OCI-LY1 (cell line): ENCODE data around the gene CYGB.

Experiments
- EZH2 ChIP-seq: fragments of 200-600 bp; sonication (generic), shearing (Covaris generic); IDR thresholded peaks from 2 replicates; pipeline ENCODE4 v1.8.0; 2017; ENCODE audit warnings: borderline replicate concordance, mixed run types, mild to moderate bottlenecking, antibody characterized with exemption, low read length, moderate library complexity, mixed read lengths
- TF ChIP-seq, protein P1 (sequence below): fragments of 200-600 bp; sonication (generic), shearing (Covaris generic); IDR thresholded peaks from 2 replicates; pipeline ENCODE4 v1.5.1; 2017; ENCODE audit warnings: mild to moderate bottlenecking, antibody characterized with exemption, low read length, moderate library complexity, mixed read lengths

- TF ChIP-seq, protein P1, sequence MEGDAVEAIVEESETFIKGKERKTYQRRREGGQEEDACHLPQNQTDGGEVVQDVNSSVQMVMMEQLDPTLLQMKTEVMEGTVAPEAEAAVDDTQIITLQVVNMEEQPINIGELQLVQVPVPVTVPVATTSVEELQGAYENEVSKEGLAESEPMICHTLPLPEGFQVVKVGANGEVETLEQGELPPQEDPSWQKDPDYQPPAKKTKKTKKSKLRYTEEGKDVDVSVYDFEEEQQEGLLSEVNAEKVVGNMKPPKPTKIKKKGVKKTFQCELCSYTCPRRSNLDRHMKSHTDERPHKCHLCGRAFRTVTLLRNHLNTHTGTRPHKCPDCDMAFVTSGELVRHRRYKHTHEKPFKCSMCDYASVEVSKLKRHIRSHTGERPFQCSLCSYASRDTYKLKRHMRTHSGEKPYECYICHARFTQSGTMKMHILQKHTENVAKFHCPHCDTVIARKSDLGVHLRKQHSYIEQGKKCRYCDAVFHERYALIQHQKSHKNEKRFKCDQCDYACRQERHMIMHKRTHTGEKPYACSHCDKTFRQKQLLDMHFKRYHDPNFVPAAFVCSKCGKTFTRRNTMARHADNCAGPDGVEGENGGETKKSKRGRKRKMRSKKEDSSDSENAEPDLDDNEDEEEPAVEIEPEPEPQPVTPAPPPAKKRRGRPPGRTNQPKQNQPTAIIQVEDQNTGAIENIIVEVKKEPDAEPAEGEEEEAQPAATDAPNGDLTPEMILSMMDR, result no peak
- no peak for TF ChIP-seq EZH2
Observed at GRCh38 chr17:76537578-76538280, at the start of gene CYGB.
